Stimulated activated CD4-positive, alpha-beta T cell treated with anti-CD3 and anti-CD28 coated beads, TNF-alpha, amount 100 ng/mL, for 24 hours (primary cell): Measurements from ENCODE around the gene ZCCHC14.
"Not testable (repeated sequence)": the region's sequence is repeated elsewhere in the genome, so short reads cannot be mapped to it uniquely, and the experiment has no call there.

Experiments
- DNase-seq, 3 experiments: peaks; one replicate each; pipeline ENCODE4 v3.0.0-alpha.2; 2020; ENCODE audit warnings: low read depth in 3 of 3

The ZCCHC14 gene

GRCh38 chr16:87382023-87382785, 110.6 kb downstream of the ZCCHC14 start:
- DNase-seq = no peak

GRCh38 chr16:87380881-87381280, 111.9 kb downstream of the ZCCHC14 start:
- DNase-seq = no peak

GRCh38 chr16:87380403-87380802, 112.4 kb downstream of the ZCCHC14 start:
- no peak for DNase-seq

GRCh38 chr16:87379312-87379752, 113.5 kb downstream of the ZCCHC14 start:
- not testable (repeated sequence) for DNase-seq

- DNase-seq = no peak
Observed at GRCh38 chr16:87376660-87377059, 116.2 kb downstream of the ZCCHC14 start.

- no peak for DNase-seq
Observed at GRCh38 chr16:87375426-87376135, 117.2 kb downstream of the ZCCHC14 start.

- no peak for DNase-seq
Observed at GRCh38 chr16:87374313-87374712, 118.5 kb downstream of the ZCCHC14 start.

GRCh38 chr16:87372305-87372704, 120.5 kb downstream of the ZCCHC14 start:
- no peak for DNase-seq

- DNase-seq = no peak
Observed at GRCh38 chr16:87371261-87371866, 121.5 kb downstream of the ZCCHC14 start.

- DNase-seq = no peak
Observed at GRCh38 chr16:87369796-87370719, 122.8 kb downstream of the ZCCHC14 start.

- DNase-seq = no peak
Observed at GRCh38 chr16:87369117-87369765, 123.6 kb downstream of the ZCCHC14 start.

- DNase-seq = no peak
Observed at GRCh38 chr16:87368029-87368770, 124.6 kb downstream of the ZCCHC14 start.

GRCh38 chr16:87367529-87367928, 125.3 kb downstream of the ZCCHC14 start:
- no peak for DNase-seq

- DNase-seq = no peak
Observed at GRCh38 chr16:87366930-87367329, 125.9 kb downstream of the ZCCHC14 start.

GRCh38 chr16:87366288-87366687, 126.5 kb downstream of the ZCCHC14 start:
- no peak for DNase-seq

- DNase-seq = no peak
Observed at GRCh38 chr16:87365021-87365713, 127.7 kb downstream of the ZCCHC14 start.

- no peak for DNase-seq
Observed at GRCh38 chr16:87363771-87364455, 128.9 kb downstream of the ZCCHC14 start.

GRCh38 chr16:87362828-87363559, 129.8 kb downstream of the ZCCHC14 start:
- DNase-seq = not testable (repeated sequence)
